ENCODE data around the gene GSE1. TPM values are rescaled to one million over a fixed set of nuclear protein-coding genes. Genes with fewer than 3 reads are reported as not detected.

The GSE1 gene
- total and polyA plus RNA-seq, 11 donors = 18.1 to 48.4 (median 37.1) TPM

DNA sequence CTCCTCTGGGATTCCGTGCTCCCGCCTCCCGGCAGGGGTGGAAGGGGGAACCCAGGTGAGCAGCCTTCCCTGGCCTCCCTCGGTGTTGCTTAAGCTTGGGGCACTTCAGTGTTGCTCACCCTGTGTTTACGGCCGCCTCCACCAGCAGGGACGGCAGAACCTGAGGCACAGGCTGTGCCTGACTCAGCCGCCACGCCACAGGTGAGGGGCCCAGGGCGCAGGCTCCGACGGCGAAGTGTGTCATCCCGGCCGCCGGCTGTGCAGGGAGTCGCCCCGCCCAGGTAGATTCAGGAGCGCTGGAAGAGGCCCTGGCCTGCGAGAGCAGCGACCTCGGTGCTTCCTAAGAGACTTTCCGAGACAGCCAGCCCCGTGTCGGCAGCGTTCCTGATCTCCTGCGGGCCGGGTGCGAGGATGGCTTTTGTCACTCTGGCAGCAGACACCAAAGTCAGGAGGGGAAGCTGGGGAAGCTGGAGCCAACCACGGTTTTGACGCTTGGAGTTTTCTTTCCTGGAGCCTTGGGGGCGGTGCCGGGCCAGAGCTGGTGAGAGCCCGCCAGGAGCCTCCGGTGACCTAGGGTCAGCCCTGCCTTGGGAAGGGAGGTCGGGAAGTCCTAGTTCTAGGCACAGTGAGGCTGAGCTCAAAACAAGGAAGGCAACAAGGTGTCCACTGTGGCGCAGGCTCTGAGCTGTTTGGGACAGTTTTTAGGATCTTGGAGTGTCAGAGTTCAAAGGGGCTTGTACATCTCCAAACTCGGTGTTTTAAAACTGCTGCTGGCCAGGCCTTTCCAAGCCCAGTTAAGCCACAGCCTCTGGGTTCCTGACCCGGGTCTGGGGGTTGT lies 2.1 kb downstream of the GSE1 start:
- intact Hi-C loops (cut with DNase I) = loop anchor here in 6 of 10 donors (2.0 to 10.0 kb wide), 7 partner anchors 58 to 500 kb away; partner anchors contain the start of gene CIBAR2 (in 1 of the 6)
- Histone ChIP-seq H3K9me3 (no peaks in the 10 kb centered on the region), H3K27ac (peak overlapping the region in 11 of 12 donors; percentile 86 to 98 (median 94)), H3K36me3 (no peaks in the 10 kb centered on the region), H3K4me1 (peaks cover 9 to 85% (median 58%) of the 10 kb centered on the region in 12 donors), H3K27me3 (no peaks in the 10 kb centered on the region), H3K4me3 (peak overlapping the region in 9 of 12 donors; percentile 64 to 82 (median 72))
- DNase-seq (peak in 4 of 5 donors; percentile 47 to 66 (median 60)), ATAC-seq (peak in 1 of 4 donors; percentile 2)
- WGBS, 4 donors = 26 to 49% (median 38%) methylated on average over 12 to 39 of the region's 39 CpGs
- TF ChIP-seq, protein P1, sequence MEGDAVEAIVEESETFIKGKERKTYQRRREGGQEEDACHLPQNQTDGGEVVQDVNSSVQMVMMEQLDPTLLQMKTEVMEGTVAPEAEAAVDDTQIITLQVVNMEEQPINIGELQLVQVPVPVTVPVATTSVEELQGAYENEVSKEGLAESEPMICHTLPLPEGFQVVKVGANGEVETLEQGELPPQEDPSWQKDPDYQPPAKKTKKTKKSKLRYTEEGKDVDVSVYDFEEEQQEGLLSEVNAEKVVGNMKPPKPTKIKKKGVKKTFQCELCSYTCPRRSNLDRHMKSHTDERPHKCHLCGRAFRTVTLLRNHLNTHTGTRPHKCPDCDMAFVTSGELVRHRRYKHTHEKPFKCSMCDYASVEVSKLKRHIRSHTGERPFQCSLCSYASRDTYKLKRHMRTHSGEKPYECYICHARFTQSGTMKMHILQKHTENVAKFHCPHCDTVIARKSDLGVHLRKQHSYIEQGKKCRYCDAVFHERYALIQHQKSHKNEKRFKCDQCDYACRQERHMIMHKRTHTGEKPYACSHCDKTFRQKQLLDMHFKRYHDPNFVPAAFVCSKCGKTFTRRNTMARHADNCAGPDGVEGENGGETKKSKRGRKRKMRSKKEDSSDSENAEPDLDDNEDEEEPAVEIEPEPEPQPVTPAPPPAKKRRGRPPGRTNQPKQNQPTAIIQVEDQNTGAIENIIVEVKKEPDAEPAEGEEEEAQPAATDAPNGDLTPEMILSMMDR (IDR thresholded peaks at IDR 0.05) = no peak

DNA sequence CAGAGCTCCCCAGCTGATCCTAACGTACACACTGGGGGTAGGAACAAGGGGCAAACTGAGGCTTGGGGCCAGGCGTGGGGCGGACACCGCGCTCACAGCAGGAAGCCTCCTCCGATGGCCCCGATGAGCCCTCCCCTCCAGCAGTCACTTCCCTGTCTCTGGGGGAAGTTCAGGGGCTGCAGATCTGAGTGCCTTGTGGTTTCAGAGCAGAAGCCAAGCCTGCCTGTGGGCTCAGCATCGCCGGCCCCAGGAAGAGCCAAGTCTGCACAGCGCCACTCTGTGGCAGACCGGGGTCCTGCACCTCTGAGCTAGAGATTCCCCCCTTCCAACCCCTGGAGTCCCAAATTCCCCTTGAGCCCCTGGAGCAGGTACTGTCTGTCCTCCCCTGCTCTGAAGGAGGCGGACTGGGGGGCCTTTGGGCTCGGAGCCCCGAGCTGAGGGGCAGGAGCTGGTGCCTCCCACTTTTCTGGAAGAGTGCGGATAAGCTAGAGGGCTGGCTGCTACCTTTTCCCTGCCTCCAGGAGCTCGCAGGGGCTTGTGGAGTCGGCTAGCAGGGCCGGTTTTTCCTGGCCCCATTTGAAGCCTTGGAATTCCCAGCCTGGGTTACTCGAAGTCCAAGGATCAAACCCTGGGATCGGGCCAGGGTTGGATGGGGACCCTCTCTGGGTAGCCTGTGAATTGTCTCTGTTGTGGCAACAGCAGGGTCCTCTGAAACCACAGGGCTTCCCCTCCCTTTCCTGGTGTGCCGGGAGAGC lies 2.9 kb downstream of the GSE1 start:
- ATAC-seq = peak; percentile 7 to 36 (median 16)

DNA sequence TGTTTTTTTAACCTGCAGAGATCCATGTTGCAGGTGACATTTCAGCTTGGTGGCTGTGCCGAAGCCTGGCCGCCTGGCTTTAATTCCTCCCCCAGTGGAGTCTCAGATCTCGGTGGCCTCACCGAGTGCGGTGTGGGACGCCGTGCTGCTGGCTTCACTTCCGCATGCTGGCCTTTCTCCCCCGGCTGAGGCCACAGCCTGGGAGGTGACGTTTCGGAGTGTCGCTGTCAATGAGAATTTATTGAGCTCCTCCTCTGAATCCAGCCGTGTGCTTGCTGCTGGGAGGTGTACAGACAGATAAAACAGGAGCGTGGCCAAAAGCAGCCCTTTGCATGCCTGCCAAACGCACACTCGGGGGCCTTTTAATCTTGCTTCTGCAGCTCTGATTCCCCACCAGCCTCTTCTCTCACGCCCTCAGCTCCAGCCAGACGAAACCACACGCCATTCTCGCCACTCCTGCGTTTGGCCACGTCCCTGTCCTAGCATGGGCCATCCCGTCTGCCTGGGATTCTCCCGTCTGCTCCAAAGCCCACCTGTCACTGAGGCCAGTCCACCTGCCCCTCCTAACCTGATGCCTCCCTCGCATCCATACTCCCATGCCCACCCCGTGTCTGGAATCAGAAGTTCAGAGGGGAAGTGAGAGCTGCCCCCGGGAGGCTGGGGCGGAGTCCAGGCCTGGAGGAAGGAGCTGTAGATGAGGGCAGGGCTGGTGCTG lies 3.6 kb downstream of the GSE1 start:
- 33 to 60% (median 51%) methylated on average over 28 of the region's 28 CpGs for WGBS, 4 donors
- ATAC-seq = peak in 3 of 4 donors; percentile 8 to 20 (median 8)
- peak overlapping the region in 11 of 12 donors; percentile 50 to 98 (median 94) for H3K27ac ChIP-seq
- no peaks in the 10 kb centered on the region for H3K9me3 ChIP-seq
- H3K4me3 ChIP-seq = peak overlapping the region in 7 of 12 donors; percentile 1 to 74 (median 20)
- peak in 4 of 5 donors; percentile 56 to 79 (median 60) for DNase-seq
- no peaks in the 10 kb centered on the region for H3K27me3 ChIP-seq
- peaks cover 9 to 70% (median 46%) of the 10 kb centered on the region in 12 donors for H3K4me1 ChIP-seq
- intact Hi-C loops (cut with DNase I) = loop anchor here in 6 of 10 donors (10.0 kb wide), 6 partner anchors 222 to 502 kb away; partner anchors contain the start of gene CIBAR2 (in 1 of the 6)
- H3K36me3 ChIP-seq = no peaks in the 10 kb centered on the region
- TF ChIP-seq POLR2A (IDR thresholded peaks at IDR 0.05) = no peak
- TF ChIP-seq, protein P1 (IDR thresholded peaks at IDR 0.05) = no peak

More for the DNA sequence above, 2.9 kb downstream of the GSE1 start:
- H3K4me3 ChIP-seq = peak overlapping the region in 7 of 12 donors; percentile 20 to 82 (median 71)
- no peaks in the 10 kb centered on the region for H3K9me3 ChIP-seq
- TF ChIP-seq, protein P1 (IDR thresholded peaks at IDR 0.05) = peak; percentile 68 to 91 (median 81)
- no peak for TF ChIP-seq POLR2A (IDR thresholded peaks at IDR 0.05)
- H3K36me3 ChIP-seq = no peaks in the 10 kb centered on the region
- H3K27ac ChIP-seq = peak overlapping the region in 11 of 12 donors; percentile 50 to 98 (median 94)
- H3K27me3 ChIP-seq = no peaks in the 10 kb centered on the region
- H3K4me1 ChIP-seq = peaks cover 9 to 77% (median 51%) of the 10 kb centered on the region in 12 donors
- intact Hi-C loops (cut with DNase I) = loop anchor here in 6 of 10 donors (2.0 to 10.0 kb wide), 7 partner anchors 59 to 501 kb away; partner anchors contain the start of gene CIBAR2 (in 1 of the 6)
- peak; percentile 74 to 89 (median 77) for DNase-seq
- WGBS, 4 donors = 39 to 46% (median 45%) methylated on average over 16 to 21 of the region's 21 CpGs
